Ovary (tissue), 9 donors: Measurements from ENCODE around the gene ERN1. TPM values are rescaled to one million over a fixed set of nuclear protein-coding genes. Genes with fewer than 3 reads are reported as not detected.

Experiments
- DNase-seq, 5 donors: peaks; one replicate each; pipeline ENCODE4 v3.0.0-alpha.2; 2019 to 2020
- H3K27ac ChIP-seq, 2 donors: fragments of 200-600 bp; one replicate each; pipeline versions ENCODE4 v1.5.1 to v1.8.0; 2019 to 2022
- H3K27me3 ChIP-seq: fragments of 200-600 bp; one replicate; pipeline ENCODE4 v1.8.0; 2022
- H3K36me3 ChIP-seq: fragments of 200-600 bp; sonication (generic); one replicate; pipeline ENCODE4 v1.5.1; 2019
- H3K4me1 ChIP-seq: one replicate; pipeline ENCODE4 v1.8.1; 2013; ENCODE audit warnings: mild to moderate bottlenecking, moderate library complexity; ENCODE audit not compliant: insufficient read depth
- H3K4me3 ChIP-seq: fragments of 200-600 bp; sonication (generic); one replicate; pipeline ENCODE4 v1.5.1; 2017
- H3K9me3 ChIP-seq, 2 donors: fragments of 200-600 bp in 1 of 2; sonication (generic) in 1 of 2; one replicate each; pipeline versions ENCODE4 v1.5.1 to v1.8.1; 2013 to 2019; ENCODE audit warnings: mild to moderate bottlenecking in 1 of 2, moderate library complexity in 1 of 2
- CTCF ChIP-seq, 3 donors: fragments of 450-650 bp in 2 of 3; fragments of 200-600 bp in 1 of 3; IDR thresholded peaks; one replicate each; pipeline versions ENCODE4 v1.5.1 to v1.8.0; 2016 to 2022; ENCODE audit warnings: antibody characterized with exemption in 3 of 3, mild to moderate bottlenecking in 1 of 3
- EP300 ChIP-seq: sonication (generic); formaldehyde crosslinking; IDR thresholded peaks from one replicate; pipeline ENCODE4 v1.6.1; 2017; ENCODE audit warnings: antibody characterized with exemption
- POLR2A ChIP-seq: fragments of 450-650 bp; IDR thresholded peaks from one replicate; pipeline ENCODE4 v1.6.1; 2017; ENCODE audit warnings: antibody characterized with exemption, mild to moderate bottlenecking, moderate library complexity
- WGBS, 3 donors: extraction: QIAGEN DNeasy Blood & Tissue Kit in 1 of 3; methylation state at CpG; one replicate each; pipeline versions ENCODE4 v1.1.5 to v1.1.7; 2013 to 2017; 5-methylcytosine and 5-hydroxymethylcytosine counted together
- intact Hi-C, 4 donors: fragments of 100-400 bp; cut with DNase I; formaldehyde crosslinking; loops; one replicate each; pipeline versions ENCODE4 v1.11.0 to v1.15.1; 2022 to 2023
- polyA plus RNA-seq, 2 donors: library from polyadenylated mRNA; stranded (reverse); fragments of 200-250 nt in 1 of 2; fragments of 350-450 nt in 1 of 2; fragmentation: Illumina TruSeq in 1 of 2; extraction: RNeasy Lipid Tissue Mini Kit (QIAGEN cat#74804) in 1 of 2; gene quantifications; one replicate each; pipeline ENCODE4 v1.2.3, GENCODE V29; 2013 to 2014
- total RNA-seq, 7 donors: library from RNA; depleted of rRNA in 2 of 7; stranded (reverse); fragments of >200 nt in 2 of 7; fragmentation: NEBNext Ultra II Directional in 3 of 7; extraction: Animal tissue kit (Norgen Biotek cat#: 25700) in 3 of 7; gene quantifications; one replicate each; pipeline versions ENCODE4 v1.1.0 to v1.2.4, GENCODE V29; 2016 to 2023
- donor health status: DM: no; HTN: no; CAD: no; lungs with moderate emphysema.
- donor health status: DM: no; HTN: no; CAD: no.
- donor health status: Bipolar disorder and iron deficiency.
- donor health status: DM: yes; HTN: yes; CAD: no.
- donor health status: DM: no; HTN: no; CAD: no.
- donor health status: DM: yes; HTN: yes; CAD: no.

Gene ERN1
- total and polyA plus RNA-seq, 9 donors, result 8.1 to 73.4 (median 30.4) TPM

GRCh38 chr17:64092952-64093451 is 36.9 kb downstream of the ERN1 start:
- no peaks in the 10 kb centered on the region for H3K9me3 ChIP-seq
- H3K4me3 ChIP-seq, result no peak overlapping the region
- no peaks in the 10 kb centered on the region for H3K27me3 ChIP-seq
- H3K27ac ChIP-seq, result no peak overlapping the region
- no peak for TF ChIP-seq POLR2A
- TF ChIP-seq CTCF (IDR thresholded peaks at IDR 0.05), result no peak
- TF ChIP-seq EP300, result no peak
- H3K4me1 ChIP-seq, result peaks cover 1% of the 10 kb centered on the region
- WGBS, 3 donors, result 82 to 97% (median 96%) methylated on average over 4 of the region's 4 CpGs
- no peaks in the 10 kb centered on the region for H3K36me3 ChIP-seq
- no peak for DNase-seq
- intact Hi-C loops, result no loop called here

DNA sequence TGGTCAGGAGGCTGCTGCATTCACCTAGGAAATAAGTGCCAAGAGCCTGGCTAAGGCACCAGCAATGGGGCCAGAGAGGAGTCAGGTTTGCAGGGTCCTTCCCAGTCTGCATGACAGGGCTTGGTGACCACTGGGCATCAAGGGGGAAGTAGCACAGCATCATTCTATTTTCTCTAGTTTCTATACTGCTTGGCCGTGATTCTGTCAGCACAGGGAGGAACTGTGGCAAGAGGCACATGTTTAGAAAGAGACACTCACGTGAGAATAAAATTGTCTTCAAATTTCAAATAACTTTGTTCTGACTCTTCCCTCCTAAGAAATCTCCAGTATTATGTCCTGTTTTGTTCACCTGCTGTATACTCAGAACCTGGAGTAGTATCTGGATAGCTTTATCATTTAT is 37.8 kb downstream of the ERN1 start:
- H3K4me1 ChIP-seq, result peaks cover 1% of the 10 kb centered on the region
- H3K27me3 ChIP-seq, result no peaks in the 10 kb centered on the region
- TF ChIP-seq EP300 (no peak), CTCF (IDR thresholded peaks at IDR 0.05) (no peak), POLR2A (no peak)
- WGBS, 3 donors, result 85 to 97% (median 91%) methylated on average over 2 of the region's 2 CpGs
- H3K27ac ChIP-seq, result no peak overlapping the region
- DNase-seq, result no peak
- H3K36me3 ChIP-seq, result no peaks in the 10 kb centered on the region
- intact Hi-C loops, result no loop called here
- no peak overlapping the region for H3K4me3 ChIP-seq
- H3K9me3 ChIP-seq, result no peaks in the 10 kb centered on the region

DNA sequence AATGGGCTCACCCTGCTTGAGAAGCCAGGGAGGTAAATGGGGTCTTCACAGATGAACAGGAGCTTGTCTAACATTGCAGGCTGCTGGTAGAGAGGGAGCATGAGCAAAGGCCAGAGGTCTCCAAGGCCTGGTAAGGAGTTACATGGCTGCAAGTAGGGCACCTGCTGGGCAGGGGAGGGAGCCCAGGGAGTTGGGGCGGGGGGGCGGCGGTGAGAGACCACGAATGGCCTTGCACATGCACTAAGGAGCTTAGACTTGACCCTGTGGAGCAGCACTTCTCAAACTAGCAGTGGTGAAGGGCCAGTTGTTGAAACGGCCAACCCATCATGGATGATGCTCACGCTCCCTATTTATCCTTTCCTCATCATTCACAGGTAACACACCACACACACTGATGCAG is 38.4 kb downstream of the ERN1 start:
- Histone ChIP-seq H3K27ac (no peak overlapping the region), H3K27me3 (no peaks in the 10 kb centered on the region), H3K4me1 (no peaks in the 10 kb centered on the region), H3K4me3 (no peak overlapping the region), H3K36me3 (no peaks in the 10 kb centered on the region), H3K9me3 (no peaks in the 10 kb centered on the region)
- intact Hi-C loops, result no loop called here
- no peak for TF ChIP-seq EP300
- no peak for TF ChIP-seq POLR2A
- no peak for TF ChIP-seq CTCF (IDR thresholded peaks at IDR 0.05)
- 85 to 92% (median 88%) methylated on average over 5 to 6 of the region's 6 CpGs for WGBS, 3 donors
- no peak for DNase-seq

DNA sequence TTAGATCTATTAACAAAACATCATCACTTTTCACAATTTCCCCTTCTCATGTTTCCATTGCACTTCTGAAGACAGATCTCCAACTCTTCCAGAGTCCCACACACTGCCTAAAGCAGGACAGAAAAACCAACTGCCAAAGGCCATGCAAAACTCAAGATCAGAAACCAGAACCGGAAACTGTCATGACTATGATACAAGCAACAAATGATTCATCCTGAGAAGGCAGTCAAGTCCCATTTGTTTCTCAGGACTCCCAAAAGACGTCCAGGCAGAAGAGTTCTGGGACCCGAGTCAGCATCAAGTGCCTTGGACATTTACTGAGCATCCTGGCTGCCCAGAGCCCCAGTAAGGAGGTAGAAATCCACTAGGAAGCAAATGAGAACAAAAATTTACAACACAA is 38.8 kb downstream of the ERN1 start:
- 80 to 93% (median 89%) methylated on average over 3 of the region's 3 CpGs for WGBS, 3 donors
- H3K4me1 ChIP-seq, result no peaks in the 10 kb centered on the region

More for the DNA sequence above, 38.8 kb downstream of the ERN1 start:
- TF ChIP-seq EP300 (no peak), POLR2A (no peak), CTCF (IDR thresholded peaks at IDR 0.05) (no peak)
- intact Hi-C loops, result no loop called here
- no peak overlapping the region for H3K27ac ChIP-seq
- DNase-seq, result no peak
- no peaks in the 10 kb centered on the region for H3K27me3 ChIP-seq
- H3K9me3 ChIP-seq, result no peaks in the 10 kb centered on the region
- H3K4me3 ChIP-seq, result no peak overlapping the region
- H3K36me3 ChIP-seq, result no peaks in the 10 kb centered on the region
